ENCODE data around the gene MEX3A.

GRCh38 chr1:156076609-156077429 is 5.4 kb downstream of the MEX3A start:
- TF ChIP-seq, protein P1, sequence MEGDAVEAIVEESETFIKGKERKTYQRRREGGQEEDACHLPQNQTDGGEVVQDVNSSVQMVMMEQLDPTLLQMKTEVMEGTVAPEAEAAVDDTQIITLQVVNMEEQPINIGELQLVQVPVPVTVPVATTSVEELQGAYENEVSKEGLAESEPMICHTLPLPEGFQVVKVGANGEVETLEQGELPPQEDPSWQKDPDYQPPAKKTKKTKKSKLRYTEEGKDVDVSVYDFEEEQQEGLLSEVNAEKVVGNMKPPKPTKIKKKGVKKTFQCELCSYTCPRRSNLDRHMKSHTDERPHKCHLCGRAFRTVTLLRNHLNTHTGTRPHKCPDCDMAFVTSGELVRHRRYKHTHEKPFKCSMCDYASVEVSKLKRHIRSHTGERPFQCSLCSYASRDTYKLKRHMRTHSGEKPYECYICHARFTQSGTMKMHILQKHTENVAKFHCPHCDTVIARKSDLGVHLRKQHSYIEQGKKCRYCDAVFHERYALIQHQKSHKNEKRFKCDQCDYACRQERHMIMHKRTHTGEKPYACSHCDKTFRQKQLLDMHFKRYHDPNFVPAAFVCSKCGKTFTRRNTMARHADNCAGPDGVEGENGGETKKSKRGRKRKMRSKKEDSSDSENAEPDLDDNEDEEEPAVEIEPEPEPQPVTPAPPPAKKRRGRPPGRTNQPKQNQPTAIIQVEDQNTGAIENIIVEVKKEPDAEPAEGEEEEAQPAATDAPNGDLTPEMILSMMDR (IDR thresholded peaks at IDR 0.05) = no peak
- TF ChIP-seq POLR2A (IDR thresholded peaks at IDR 0.05) = no peak

Data from testis (tissue), 2 donors.